SK-N-SH (cell line): ENCODE data around the gene GUCY2F. TPM values are rescaled to one million over a fixed set of nuclear protein-coding genes. Genes with fewer than 3 reads are reported as not detected.

ENCODE experiments used
- CTCF ChIA-PET: fragments of 300-600, 350-600 bp; formaldehyde crosslinking; extraction: SDS; loops from one replicate; lab custom pipeline; 2021; lab: Yijun Ruan, JAX
- POLR2A ChIA-PET: fragments of 350-600 bp; sonication (Branson Sonifier 250); formaldehyde crosslinking; extraction: SDS; loops from one replicate; lab custom pipeline; 2020; ENCODE audit warnings: antibody characterized with exemption, inconsistent platforms; lab: Yijun Ruan, JAX
- DNase-seq: peaks from one replicate; pipeline ENCODE4 v3.0.0; 2012
- H2AFZ ChIP-seq: fragments of 200-600 bp; sonication (generic); 2 replicates; pipeline ENCODE4 v1.8.1; 2016; ENCODE audit warnings: antibody characterized with exemption, mild to moderate bottlenecking, low read depth
- H3F3A ChIP-seq: fragments of 200-600 bp; sonication (generic); replicated peaks from 2 replicates; pipeline ENCODE3; 2016; ENCODE audit warnings: antibody characterized with exemption, mild to moderate bottlenecking; ENCODE audit not compliant: insufficient read depth
- H3K27ac ChIP-seq, 2 experiments: fragments of 200-500 bp in 1 of 2; fragments of 200-600 bp in 1 of 2; sonication (Bioruptor generic) in 1 of 2; sonication (generic), shearing (Covaris generic) in 1 of 2; 2 replicates each; pipeline versions ENCODE4 v1.5.1 to v1.6.1; 2014 to 2016; ENCODE audit warnings: low read depth in 2 of 2, inconsistent platforms in 1 of 2, low read length in 1 of 2, mild to moderate bottlenecking in 1 of 2, mixed read lengths in 1 of 2
- H3K27me3 ChIP-seq: fragments of 200-600 bp; sonication (generic), shearing (Covaris generic); 2 replicates; pipeline ENCODE4 v1.6.1; 2016; ENCODE audit warnings: mixed run types; ENCODE audit not compliant: insufficient read depth
- H3K36me3 ChIP-seq, 2 experiments: fragments of 200-500 bp in 1 of 2; fragments of 200-600 bp in 1 of 2; sonication (Bioruptor generic) in 1 of 2; sonication (generic) in 1 of 2; replicated peaks in 1 of 2; 2 replicates each; pipeline versions ENCODE3 to v1.5.1; 2014 to 2016; ENCODE audit warnings: low read length in 1 of 2, mild to moderate bottlenecking in 1 of 2; ENCODE audit not compliant: insufficient read depth in 2 of 2, control insufficient read depth in 1 of 2
- H3K4me1 ChIP-seq, 2 experiments: fragments of 200-500 bp in 1 of 2; fragments of 200-600 bp in 1 of 2; sonication (Bioruptor generic) in 1 of 2; sonication (generic), shearing (Covaris generic) in 1 of 2; 2 replicates each; pipeline versions ENCODE4 v1.5.1 to v1.6.1; 2014 to 2016; ENCODE audit warnings: low read depth in 1 of 2, low read length in 1 of 2, mixed run types in 1 of 2; ENCODE audit not compliant: insufficient read depth in 2 of 2, control insufficient read depth in 1 of 2
- H3K4me2 ChIP-seq: fragments of 200-600 bp; sonication (generic), shearing (Covaris generic); 2 replicates; pipeline ENCODE4 v1.6.1; 2017; ENCODE audit warnings: mixed run types
- H3K4me3 ChIP-seq, 2 experiments: fragments of 200-500 bp in 1 of 2; fragments of 200-600 bp in 1 of 2; sonication (Bioruptor generic) in 1 of 2; sonication (generic), shearing (Covaris generic) in 1 of 2; 2 replicates each; pipeline versions ENCODE4 v1.5.1 to v1.8.1; 2014 to 2016; ENCODE audit warnings: low read depth in 2 of 2, inconsistent platforms in 1 of 2, low read length in 1 of 2, mild to moderate bottlenecking in 1 of 2, mixed read lengths in 1 of 2, moderate library complexity in 1 of 2
- H3K79me2 ChIP-seq: fragments of 200-600 bp; sonication (generic); 2 replicates; pipeline ENCODE4 v1.8.1; 2017; ENCODE audit warnings: mild to moderate bottlenecking; ENCODE audit not compliant: insufficient read depth
- H3K9ac ChIP-seq: fragments of 200-600 bp; sonication (generic); 2 replicates; pipeline ENCODE4 v1.6.1; 2017; ENCODE audit warnings: mixed run types
- H3K9me2 ChIP-seq: fragments of 200-600 bp; sonication (generic); 2 replicates; pipeline ENCODE4 v1.6.1; 2017; ENCODE audit warnings: mixed run types
- H3K9me3 ChIP-seq: fragments of 200-600 bp; sonication (generic); 2 replicates; pipeline ENCODE4 v1.6.1; 2017; ENCODE audit warnings: mixed run types, mild to moderate bottlenecking, moderate library complexity
- H4K20me1 ChIP-seq: fragments of 200-600 bp; sonication (generic); 2 replicates; pipeline ENCODE4 v1.6.1; 2017; ENCODE audit warnings: mild to moderate bottlenecking, mixed run types; ENCODE audit not compliant: insufficient read depth
- ELF1 ChIP-seq: IDR thresholded peaks from 2 replicates; pipeline ENCODE4 v1.4.0; 2012
- EP300 ChIP-seq, 2 experiments: IDR thresholded peaks; 2 replicates each; pipeline versions ENCODE4 v1.4.0 to v1.6.1; 2012; ENCODE audit warnings: borderline replicate concordance in 1 of 2, low read depth in 1 of 2, low read length in 1 of 2
- FOSL2 ChIP-seq: IDR thresholded peaks from 2 replicates; pipeline ENCODE4 v1.4.0; 2012; ENCODE audit warnings: low read depth, mild to moderate bottlenecking, moderate library complexity, borderline replicate concordance
- FOXJ3 ChIP-seq: sonication (generic); formaldehyde crosslinking; IDR thresholded peaks from 2 replicates; pipeline ENCODE4 v1.5.1; 2020; ENCODE audit warnings: mild to moderate bottlenecking, missing genetic modification reagents
- GATA2 ChIP-seq: sonication (generic); formaldehyde crosslinking; IDR thresholded peaks from 2 replicates; pipeline ENCODE4 v1.5.0; 2020; ENCODE audit warnings: mild to moderate bottlenecking, missing genetic modification reagents
- IRF3 ChIP-seq: fragments of 150-350 bp; IDR thresholded peaks from 2 replicates; pipeline ENCODE4 v1.6.1; 2016; ENCODE audit warnings: mild to moderate bottlenecking, low read depth, low read length
- JUND ChIP-seq: IDR thresholded peaks from 2 replicates; pipeline ENCODE4 v1.4.0; 2012
- MEF2A ChIP-seq: IDR thresholded peaks from 2 replicates; pipeline ENCODE4 v1.4.0; 2012; ENCODE audit warnings: low read depth, borderline replicate concordance
- PBX3 ChIP-seq: IDR thresholded peaks from 2 replicates; pipeline ENCODE4; 2012
- POLR2AphosphoS5 ChIP-seq: IDR thresholded peaks from 2 replicates; pipeline ENCODE4 v1.6.1; 2012; ENCODE audit warnings: low read depth, low read length
- RAD21 ChIP-seq: IDR thresholded peaks from 2 replicates; pipeline ENCODE4 v1.6.1; 2012; ENCODE audit warnings: mild to moderate bottlenecking, low read length
- RCOR1 ChIP-seq: fragments of 150-350 bp; IDR thresholded peaks from 2 replicates; pipeline ENCODE4 v1.6.1; 2017; ENCODE audit warnings: antibody characterized with exemption, low read length
- RXRA ChIP-seq: IDR thresholded peaks from 2 replicates; pipeline ENCODE4 v1.4.0; 2012; ENCODE audit warnings: low read depth, mild to moderate bottlenecking, borderline replicate concordance
- SMC3 ChIP-seq: IDR thresholded peaks from 2 replicates; pipeline ENCODE4 v1.6.1; 2012; ENCODE audit warnings: low read depth, low read length, improper control_type of control experiment
- TAF1 ChIP-seq: IDR thresholded peaks from 2 replicates; pipeline ENCODE4 v1.6.1; 2012; ENCODE audit warnings: low read depth, mild to moderate bottlenecking, low read length, moderate library complexity, borderline replicate concordance
- YY1 ChIP-seq: IDR thresholded peaks from 2 replicates; pipeline ENCODE4 v1.4.0; 2012; ENCODE audit warnings: low read depth, mild to moderate bottlenecking
- WGBS: methylation state at CpG from one replicate; pipeline ENCODE4 v1.1.6; 2017; ENCODE audit warnings: low lambda C conversion rate; 5-methylcytosine and 5-hydroxymethylcytosine counted together
- polyA plus RNA-seq, 3 experiments: library from polyadenylated mRNA; depleted of rRNA; stranded (reverse); fragments of >200 nt; gene quantifications; 2 replicates each; pipeline ENCODE4 v1.2.3, GENCODE V29; 2012
- TF ChIP-seq, protein P1 (sequence below): IDR thresholded peaks from 2 replicates; pipeline ENCODE4 v1.6.1; 2012; ENCODE audit warnings: mild to moderate bottlenecking, low read depth, low read length, moderate library complexity
- TF ChIP-seq, protein P2 (sequence below): fragments of 200-600 bp; sonication (generic); IDR thresholded peaks from 2 replicates; pipeline ENCODE4 v1.6.1; 2017; ENCODE audit warnings: antibody characterized with exemption, mild to moderate bottlenecking, moderate library complexity
- TF ChIP-seq, protein P3 (sequence below): IDR thresholded peaks from 2 replicates; pipeline ENCODE4 v1.4.0; 2012; ENCODE audit warnings: low read depth, borderline replicate concordance

The GUCY2F gene
- polyA plus RNA-seq, 1 of the 3 experiments (the other 2 are of a cell fraction): not detected

DNA sequence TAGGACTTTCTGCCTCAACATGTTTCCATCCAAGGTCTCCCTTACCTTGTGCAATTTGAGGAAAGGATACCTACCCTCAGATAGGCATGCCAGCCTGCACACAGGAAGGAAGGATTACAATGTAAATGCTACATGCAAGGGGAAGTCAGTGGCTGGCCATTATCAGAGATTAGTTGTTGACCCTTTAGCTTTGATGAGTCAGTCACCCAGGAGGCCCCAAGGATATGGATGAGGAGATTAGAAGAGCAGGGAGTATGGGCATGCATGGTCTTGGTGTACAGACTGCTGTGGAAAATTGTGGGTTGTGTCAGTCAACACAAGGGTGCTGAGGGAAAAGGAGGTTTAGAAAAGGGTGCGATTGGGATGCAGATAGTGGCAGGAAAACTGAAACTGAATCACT is 92.0 kb downstream of the GUCY2F start:
- H3F3A ChIP-seq: no peaks in the 10 kb centered on the region
- no peaks in the 10 kb centered on the region for H4K20me1 ChIP-seq
- ChIA-PET CTCF (interaction anchor here (1.3 kb wide), 1 partner anchor 19 kb away, joined by 3 read pairs; no protein-coding TSS in a partner anchor), POLR2A (no interaction called here)
- peaks cover 16% of the 10 kb centered on the region; the same call in 1 of the 2 replicates for H3K27me3 ChIP-seq
- H3K27ac ChIP-seq: no peak overlapping the region
- H3K4me3 ChIP-seq: no peak overlapping the region
- H3K36me3 ChIP-seq: no peaks in the 10 kb centered on the region
- no peak overlapping the region for H2AFZ ChIP-seq
- H3K9me2 ChIP-seq: no peaks in the 10 kb centered on the region
- H3K4me2 ChIP-seq: no peak overlapping the region
- no peaks in the 10 kb centered on the region for H3K79me2 ChIP-seq
- no peak for DNase-seq
- no peak overlapping the region for H3K9ac ChIP-seq
- H3K9me3 ChIP-seq: no peaks in the 10 kb centered on the region
- TF ChIP-seq YY1 (no peak), ELF1 (no peak)
- TF ChIP-seq, all 33 proteins: peak for 0
- WGBS: 0% methylated on average over 1 of the region's 1 CpG
- no peaks in the 10 kb centered on the region for H3K4me1 ChIP-seq

DNA sequence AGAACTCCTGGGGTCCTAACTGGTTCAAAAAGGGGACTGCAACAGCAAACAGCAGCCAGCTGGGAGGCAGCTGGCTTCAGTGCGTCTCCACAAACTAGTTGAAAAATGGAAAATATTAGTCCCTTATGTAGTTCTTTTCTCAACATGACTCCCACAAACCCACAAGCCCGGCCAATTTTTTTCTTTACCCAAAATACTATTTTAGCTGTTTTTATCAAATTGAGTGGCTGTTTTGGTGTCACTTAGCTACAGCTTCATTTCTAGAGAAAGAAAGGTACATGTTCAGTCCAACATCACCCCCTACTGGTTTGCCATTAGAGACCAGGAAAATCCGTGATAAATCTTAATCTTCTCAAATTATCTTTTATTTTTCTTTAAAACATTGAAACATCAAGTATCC is 97.2 kb downstream of the GUCY2F start:
- no peaks in the 10 kb centered on the region for H3K9me3 ChIP-seq
- no peak overlapping the region for H3K4me3 ChIP-seq
- no peak overlapping the region for H3K4me2 ChIP-seq
- POLR2A ChIA-PET: no interaction called here
- no peak overlapping the region for H2AFZ ChIP-seq
- H3F3A ChIP-seq: no peaks in the 10 kb centered on the region
- no peaks in the 10 kb centered on the region for H4K20me1 ChIP-seq
- WGBS: 8% methylated on average over 3 of the region's 3 CpGs
- no peak overlapping the region for H3K9ac ChIP-seq
- no peaks in the 10 kb centered on the region for H3K36me3 ChIP-seq
- CTCF ChIA-PET: interaction anchor here (1.0 to 1.5 kb wide), 4 partner anchors 12 to 685 kb away, joined by 3 to 6 read pairs (median 4); no protein-coding TSS in a partner anchor
- H3K9me2 ChIP-seq: no peaks in the 10 kb centered on the region
- H3K27me3 ChIP-seq: peaks cover 35% of the 10 kb centered on the region; the same call in 1 of the 2 replicates
- no peaks in the 10 kb centered on the region for H3K79me2 ChIP-seq
- no peaks in the 10 kb centered on the region for H3K4me1 ChIP-seq
- H3K27ac ChIP-seq: no peak overlapping the region
- DNase-seq: no peak
- no peak for TF ChIP-seq MEF2A
- no peak for TF ChIP-seq FOSL2
- no peak for TF ChIP-seq IRF3
- TF ChIP-seq TAF1: no peak
- TF ChIP-seq GATA2 (CRISPR knock-in tag): no peak
- TF ChIP-seq RXRA: no peak
- TF ChIP-seq RAD21: peak; percentile 62
- no peak for TF ChIP-seq PBX3
- TF ChIP-seq, protein P1, sequence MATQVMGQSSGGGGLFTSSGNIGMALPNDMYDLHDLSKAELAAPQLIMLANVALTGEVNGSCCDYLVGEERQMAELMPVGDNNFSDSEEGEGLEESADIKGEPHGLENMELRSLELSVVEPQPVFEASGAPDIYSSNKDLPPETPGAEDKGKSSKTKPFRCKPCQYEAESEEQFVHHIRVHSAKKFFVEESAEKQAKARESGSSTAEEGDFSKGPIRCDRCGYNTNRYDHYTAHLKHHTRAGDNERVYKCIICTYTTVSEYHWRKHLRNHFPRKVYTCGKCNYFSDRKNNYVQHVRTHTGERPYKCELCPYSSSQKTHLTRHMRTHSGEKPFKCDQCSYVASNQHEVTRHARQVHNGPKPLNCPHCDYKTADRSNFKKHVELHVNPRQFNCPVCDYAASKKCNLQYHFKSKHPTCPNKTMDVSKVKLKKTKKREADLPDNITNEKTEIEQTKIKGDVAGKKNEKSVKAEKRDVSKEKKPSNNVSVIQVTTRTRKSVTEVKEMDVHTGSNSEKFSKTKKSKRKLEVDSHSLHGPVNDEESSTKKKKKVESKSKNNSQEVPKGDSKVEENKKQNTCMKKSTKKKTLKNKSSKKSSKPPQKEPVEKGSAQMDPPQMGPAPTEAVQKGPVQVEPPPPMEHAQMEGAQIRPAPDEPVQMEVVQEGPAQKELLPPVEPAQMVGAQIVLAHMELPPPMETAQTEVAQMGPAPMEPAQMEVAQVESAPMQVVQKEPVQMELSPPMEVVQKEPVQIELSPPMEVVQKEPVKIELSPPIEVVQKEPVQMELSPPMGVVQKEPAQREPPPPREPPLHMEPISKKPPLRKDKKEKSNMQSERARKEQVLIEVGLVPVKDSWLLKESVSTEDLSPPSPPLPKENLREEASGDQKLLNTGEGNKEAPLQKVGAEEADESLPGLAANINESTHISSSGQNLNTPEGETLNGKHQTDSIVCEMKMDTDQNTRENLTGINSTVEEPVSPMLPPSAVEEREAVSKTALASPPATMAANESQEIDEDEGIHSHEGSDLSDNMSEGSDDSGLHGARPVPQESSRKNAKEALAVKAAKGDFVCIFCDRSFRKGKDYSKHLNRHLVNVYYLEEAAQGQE: no peak
- TF ChIP-seq RCOR1: no peak
- TF ChIP-seq, protein P2, sequence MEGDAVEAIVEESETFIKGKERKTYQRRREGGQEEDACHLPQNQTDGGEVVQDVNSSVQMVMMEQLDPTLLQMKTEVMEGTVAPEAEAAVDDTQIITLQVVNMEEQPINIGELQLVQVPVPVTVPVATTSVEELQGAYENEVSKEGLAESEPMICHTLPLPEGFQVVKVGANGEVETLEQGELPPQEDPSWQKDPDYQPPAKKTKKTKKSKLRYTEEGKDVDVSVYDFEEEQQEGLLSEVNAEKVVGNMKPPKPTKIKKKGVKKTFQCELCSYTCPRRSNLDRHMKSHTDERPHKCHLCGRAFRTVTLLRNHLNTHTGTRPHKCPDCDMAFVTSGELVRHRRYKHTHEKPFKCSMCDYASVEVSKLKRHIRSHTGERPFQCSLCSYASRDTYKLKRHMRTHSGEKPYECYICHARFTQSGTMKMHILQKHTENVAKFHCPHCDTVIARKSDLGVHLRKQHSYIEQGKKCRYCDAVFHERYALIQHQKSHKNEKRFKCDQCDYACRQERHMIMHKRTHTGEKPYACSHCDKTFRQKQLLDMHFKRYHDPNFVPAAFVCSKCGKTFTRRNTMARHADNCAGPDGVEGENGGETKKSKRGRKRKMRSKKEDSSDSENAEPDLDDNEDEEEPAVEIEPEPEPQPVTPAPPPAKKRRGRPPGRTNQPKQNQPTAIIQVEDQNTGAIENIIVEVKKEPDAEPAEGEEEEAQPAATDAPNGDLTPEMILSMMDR: peak; percentile 67
- TF ChIP-seq, protein P3, sequence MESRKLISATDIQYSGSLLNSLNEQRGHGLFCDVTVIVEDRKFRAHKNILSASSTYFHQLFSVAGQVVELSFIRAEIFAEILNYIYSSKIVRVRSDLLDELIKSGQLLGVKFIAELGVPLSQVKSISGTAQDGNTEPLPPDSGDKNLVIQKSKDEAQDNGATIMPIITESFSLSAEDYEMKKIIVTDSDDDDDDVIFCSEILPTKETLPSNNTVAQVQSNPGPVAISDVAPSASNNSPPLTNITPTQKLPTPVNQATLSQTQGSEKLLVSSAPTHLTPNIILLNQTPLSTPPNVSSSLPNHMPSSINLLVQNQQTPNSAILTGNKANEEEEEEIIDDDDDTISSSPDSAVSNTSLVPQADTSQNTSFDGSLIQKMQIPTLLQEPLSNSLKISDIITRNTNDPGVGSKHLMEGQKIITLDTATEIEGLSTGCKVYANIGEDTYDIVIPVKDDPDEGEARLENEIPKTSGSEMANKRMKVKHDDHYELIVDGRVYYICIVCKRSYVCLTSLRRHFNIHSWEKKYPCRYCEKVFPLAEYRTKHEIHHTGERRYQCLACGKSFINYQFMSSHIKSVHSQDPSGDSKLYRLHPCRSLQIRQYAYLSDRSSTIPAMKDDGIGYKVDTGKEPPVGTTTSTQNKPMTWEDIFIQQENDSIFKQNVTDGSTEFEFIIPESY: no peak
- no peak for TF ChIP-seq EP300 (IDR thresholded peaks at IDR 0.05; ENCODE audit: borderline replicate concordance in 1 of 2, low read depth in 1 of 2, low read length in 1 of 2)
- 0 out of 2 replicates have a peak, but pooled peaks have one; percentile 16 for TF ChIP-seq SMC3
- TF ChIP-seq POLR2AphosphoS5: no peak
- no peak for TF ChIP-seq FOXJ3 (CRISPR knock-in tag)
- no peak for TF ChIP-seq JUND
